ENCODE data around the gene ASPHD2. TPM values are rescaled to one million over a fixed set of nuclear protein-coding genes. Genes with fewer than 3 reads are reported as not detected.

Gene ASPHD2
- total RNA-seq, 1 experiment from 2014 or later = 7.1 TPM

DNA sequence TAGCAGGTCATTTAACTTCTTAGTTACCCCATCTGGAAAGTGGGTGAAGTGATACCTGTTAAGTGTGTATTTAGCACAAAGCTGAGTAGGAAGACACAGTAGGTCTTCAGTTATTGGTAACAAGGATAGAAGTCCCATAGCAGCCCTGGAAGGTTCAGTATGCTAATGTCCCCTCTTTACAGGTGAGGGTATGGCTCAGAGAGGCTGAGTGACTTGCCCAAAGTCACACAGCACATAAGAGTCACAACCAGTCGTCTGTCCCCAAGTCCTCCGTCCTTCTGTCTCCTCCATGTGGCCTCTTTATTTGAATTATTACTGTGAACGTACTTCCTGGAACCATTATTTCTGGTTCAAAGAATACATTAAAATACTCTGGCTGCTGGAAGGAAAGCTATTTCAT is 10.5 kb downstream of the ASPHD2 start:
- no peak overlapping the region for H3K4me3 Mint-ChIP-seq
- H3K9ac ChIP-seq (ENCODE audit: extremely low read depth, insufficient read length, low read length) = no peak overlapping the region
- no peak overlapping the region for H3T11ph ChIP-seq (ENCODE audit: low read length)
- H3K56ac ChIP-seq (ENCODE audit: insufficient read length, low read depth, low read length) = no peak overlapping the region
- TF ChIP-seq, protein P1, sequence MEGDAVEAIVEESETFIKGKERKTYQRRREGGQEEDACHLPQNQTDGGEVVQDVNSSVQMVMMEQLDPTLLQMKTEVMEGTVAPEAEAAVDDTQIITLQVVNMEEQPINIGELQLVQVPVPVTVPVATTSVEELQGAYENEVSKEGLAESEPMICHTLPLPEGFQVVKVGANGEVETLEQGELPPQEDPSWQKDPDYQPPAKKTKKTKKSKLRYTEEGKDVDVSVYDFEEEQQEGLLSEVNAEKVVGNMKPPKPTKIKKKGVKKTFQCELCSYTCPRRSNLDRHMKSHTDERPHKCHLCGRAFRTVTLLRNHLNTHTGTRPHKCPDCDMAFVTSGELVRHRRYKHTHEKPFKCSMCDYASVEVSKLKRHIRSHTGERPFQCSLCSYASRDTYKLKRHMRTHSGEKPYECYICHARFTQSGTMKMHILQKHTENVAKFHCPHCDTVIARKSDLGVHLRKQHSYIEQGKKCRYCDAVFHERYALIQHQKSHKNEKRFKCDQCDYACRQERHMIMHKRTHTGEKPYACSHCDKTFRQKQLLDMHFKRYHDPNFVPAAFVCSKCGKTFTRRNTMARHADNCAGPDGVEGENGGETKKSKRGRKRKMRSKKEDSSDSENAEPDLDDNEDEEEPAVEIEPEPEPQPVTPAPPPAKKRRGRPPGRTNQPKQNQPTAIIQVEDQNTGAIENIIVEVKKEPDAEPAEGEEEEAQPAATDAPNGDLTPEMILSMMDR (conservative IDR thresholded peaks at IDR 0.05) = no peak
- no peak overlapping the region for H3K18ac ChIP-seq (ENCODE audit: insufficient read length, low read depth, low read length)
- H2BK15ac ChIP-seq (ENCODE audit: low read depth, low read length) = no peak overlapping the region
- H2AFZ ChIP-seq (ENCODE audit: low read length) = no peak overlapping the region
- H4K5ac ChIP-seq (ENCODE audit: insufficient read length, low read depth, low read length) = no peak overlapping the region
- H4K20me1 ChIP-seq (ENCODE audit: control insufficient read depth, insufficient read depth, insufficient read length) = no peaks in the 10 kb centered on the region
- H3K27ac ChIP-seq (ENCODE audit: insufficient read length, low read depth, low read length) = no peak overlapping the region
- no peaks in the 10 kb centered on the region for H3K79me1 ChIP-seq (ENCODE audit: insufficient read depth, low read depth, low read length, poor library complexity, severe bottlenecking)
- no peaks in the 10 kb centered on the region for H3K9me3 Mint-ChIP-seq
- H3K9me3 ChIP-seq (ENCODE audit: control insufficient read depth, low read depth, low read length) = no peaks in the 10 kb centered on the region
- H3K14ac ChIP-seq (ENCODE audit: insufficient read depth, low read length) = no peak overlapping the region
- H3K4ac ChIP-seq (ENCODE audit: low read depth, low read length) = no peak overlapping the region
- H3K4me2 ChIP-seq (ENCODE audit: insufficient read depth, insufficient read length, low read length) = no peak overlapping the region
- H2BK5ac ChIP-seq (ENCODE audit: insufficient read length, low read length) = no peak overlapping the region
- H3K27ac Mint-ChIP-seq = no peak overlapping the region
- no peak overlapping the region for H2BK12ac ChIP-seq (ENCODE audit: insufficient read length, low read depth, low read length)
- H3K36me3 Mint-ChIP-seq (ENCODE audit: insufficient read depth in 1 of 3, low read depth in 3 of 3) = peaks cover 0 to 14% (median 5%) of the 10 kb centered on the region in 3 experiments; a peak in 6 of 7 replicates
- no peak overlapping the region for H4K91ac ChIP-seq (ENCODE audit: insufficient read length, low read depth, low read length)
- no peaks in the 10 kb centered on the region for H3K4me1 ChIP-seq (ENCODE audit: insufficient read depth, low read length)
- H4K8ac ChIP-seq (replicated peaks; ENCODE audit: insufficient read length, low read depth, low read length) = no peak overlapping the region
- WGBS (ENCODE audit: extremely low coverage, insufficient read length, low lambda C conversion rate) = no CpG with 5 or more reads among the region's 3 CpGs
- no peaks in the 10 kb centered on the region for H3K23me2 ChIP-seq (ENCODE audit: insufficient read length, low read depth, low read length, poor library complexity, severe bottlenecking)
- no peak overlapping the region for H2BK120ac ChIP-seq (ENCODE audit: low read depth, low read length, poor library complexity, severe bottlenecking)
- no peak overlapping the region for H2BK20ac ChIP-seq (ENCODE audit: low read depth, low read length, poor library complexity, severe bottlenecking)
- no peaks in the 10 kb centered on the region for H3K27me3 ChIP-seq (ENCODE audit: insufficient read depth, low read length)
- no peaks in the 10 kb centered on the region for H3K79me2 ChIP-seq (ENCODE audit: insufficient read depth, low read length)
- H2AK5ac ChIP-seq (ENCODE audit: insufficient read length, low read length) = no peak overlapping the region
- H3K4me1 Mint-ChIP-seq = peaks cover 5 to 11% of the 10 kb centered on the region in 2 experiments
- DNase-seq = no peak
- no peaks in the 10 kb centered on the region; the same call in 1 of the 2 replicates for H3K27me3 Mint-ChIP-seq (ENCODE audit: low read depth)
- no peak overlapping the region for H3K23ac ChIP-seq (ENCODE audit: insufficient read length, low read depth, low read length)
